Astrocyte (in vitro differentiated cells and primary cell): ENCODE data around the gene THNSL1. TPM values are rescaled to one million over a fixed set of nuclear protein-coding genes. Genes with fewer than 3 reads are reported as not detected.

ENCODE experiments used
- DNase-seq: peaks from one replicate; pipeline ENCODE4 v3.0.0-alpha.2; 2010; ENCODE audit warnings: low read depth
- FAIRE-seq: peaks from 2 replicates; lab custom pipeline; 2011; peaks lifted over from hg19 to GRCh38; lab: Jason Lieb, UNC
- H2AFZ ChIP-seq: 2 replicates; pipeline ENCODE4 v1.6.0; 2012; ENCODE audit warnings: low read depth, low read length, inconsistent platforms
- H3K27ac ChIP-seq: 2 replicates; pipeline ENCODE4 v1.5.1; 2011; ENCODE audit warnings: low read depth, low read length, inconsistent platforms
- H3K27me3 ChIP-seq: 2 replicates; pipeline ENCODE4 v1.6.0; 2011; ENCODE audit warnings: low read length, inconsistent platforms; ENCODE audit not compliant: insufficient read depth
- H3K36me3 ChIP-seq: 2 replicates; pipeline ENCODE4 v1.5.1; 2011; ENCODE audit warnings: low read length, inconsistent platforms; ENCODE audit not compliant: insufficient read depth
- H3K4me1 ChIP-seq: 2 replicates; pipeline ENCODE4 v1.5.1; 2011; ENCODE audit warnings: low read length, inconsistent platforms; ENCODE audit not compliant: insufficient read depth
- H3K4me2 ChIP-seq: 2 replicates; pipeline ENCODE4 v1.6.0; 2012; ENCODE audit warnings: low read length, inconsistent platforms
- H3K4me3 ChIP-seq: 2 replicates; pipeline ENCODE4 v1.5.1; 2011; ENCODE audit warnings: low read depth, mild to moderate bottlenecking, low read length, inconsistent platforms; ENCODE audit not compliant: insufficient read depth
- H3K79me2 ChIP-seq: 2 replicates; pipeline ENCODE4 v1.6.0; 2012; ENCODE audit warnings: mild to moderate bottlenecking, low read length, inconsistent platforms; ENCODE audit not compliant: insufficient read depth
- H3K9ac ChIP-seq: 2 replicates; pipeline ENCODE4 v1.6.0; 2012; ENCODE audit warnings: mild to moderate bottlenecking, low read length, inconsistent platforms
- H3K9me3 ChIP-seq: 2 replicates; pipeline ENCODE4 v1.5.1; 2012; ENCODE audit warnings: low read depth, mild to moderate bottlenecking, low read length, inconsistent platforms; ENCODE audit not compliant: insufficient read depth
- H4K20me1 ChIP-seq: 2 replicates; pipeline ENCODE4 v1.6.0; 2012; ENCODE audit warnings: low read length, inconsistent platforms; ENCODE audit not compliant: insufficient read depth
- H3K27ac Mint-ChIP-seq: one replicate; pipeline ENCODE4 v1.8.0; 2021; ENCODE audit warnings: mild to moderate bottlenecking, mixed read lengths; ENCODE audit not compliant: unreplicated experiment
- H3K27me3 Mint-ChIP-seq: one replicate; pipeline ENCODE4 v1.8.0; 2021; ENCODE audit warnings: low read depth, mixed read lengths; ENCODE audit not compliant: unreplicated experiment
- H3K36me3 Mint-ChIP-seq: one replicate; pipeline ENCODE4 v1.8.0; 2021; ENCODE audit warnings: low read depth, mixed read lengths; ENCODE audit not compliant: unreplicated experiment
- H3K4me1 Mint-ChIP-seq: one replicate; pipeline ENCODE4 v1.8.0; 2021; ENCODE audit warnings: low read depth, mixed read lengths; ENCODE audit not compliant: unreplicated experiment
- H3K4me3 Mint-ChIP-seq: one replicate; pipeline ENCODE4 v1.8.0; 2021; ENCODE audit warnings: mild to moderate bottlenecking, moderate library complexity, mixed read lengths; ENCODE audit not compliant: unreplicated experiment
- H3K9me3 Mint-ChIP-seq: one replicate; pipeline ENCODE4 v1.8.0; 2021; ENCODE audit warnings: mild to moderate bottlenecking, mixed read lengths; ENCODE audit not compliant: unreplicated experiment
- CTCF ChIP-seq: IDR thresholded peaks from 2 replicates; pipeline ENCODE4 v1.5.1; 2011; ENCODE audit warnings: low read depth, mild to moderate bottlenecking, inconsistent platforms, low read length, moderate library complexity; ENCODE audit not compliant: insufficient read depth
- EZH2 ChIP-seq: IDR thresholded peaks from 2 replicates; pipeline ENCODE4 v1.6.1; 2012; ENCODE audit warnings: mild to moderate bottlenecking, low read length, inconsistent platforms; ENCODE audit not compliant: insufficient read depth
- total RNA-seq: library from RNA; stranded (reverse); gene quantifications from 2 replicates; pipeline ENCODE4 v1.2.1, GENCODE V29; 2021

The THNSL1 gene
- total RNA-seq, 1 donor from 2014 or later: 2.7 TPM

- no peak for FAIRE-seq
- no peaks in the 10 kb centered on the region for H3K79me2 ChIP-seq
- H3K9me3 Mint-ChIP-seq: peaks cover 3% of the 10 kb centered on the region
- DNase-seq: no peak
- H3K27me3 ChIP-seq: no peaks in the 10 kb centered on the region
- H3K27ac Mint-ChIP-seq: no peak overlapping the region
- H3K36me3 Mint-ChIP-seq: no peaks in the 10 kb centered on the region
- H3K4me1 ChIP-seq: no peaks in the 10 kb centered on the region
- H3K4me3 ChIP-seq: no peak overlapping the region
- H3K9me3 ChIP-seq: no peaks in the 10 kb centered on the region
- H3K9ac ChIP-seq: no peak overlapping the region
- no peak overlapping the region for H3K4me3 Mint-ChIP-seq
- no peak overlapping the region for H3K27ac ChIP-seq
- no peaks in the 10 kb centered on the region for H3K4me1 Mint-ChIP-seq
- TF ChIP-seq CTCF (no peak), EZH2 (no peak)
- H3K4me2 ChIP-seq: no peak overlapping the region
- H2AFZ ChIP-seq: no peak overlapping the region
- H3K36me3 ChIP-seq: no peaks in the 10 kb centered on the region
- peaks cover 6% of the 10 kb centered on the region for H3K27me3 Mint-ChIP-seq
- H4K20me1 ChIP-seq: no peaks in the 10 kb centered on the region
Observed at GRCh38 chr10:24983130-24983529, 33.3 kb upstream of the THNSL1 start.

- Histone ChIP-seq H2AFZ (no peak overlapping the region), H3K4me3 (no peak overlapping the region), H3K27me3 (no peaks in the 10 kb centered on the region), H3K9me3 (no peaks in the 10 kb centered on the region), H3K4me2 (no peak overlapping the region), H3K27ac (no peak overlapping the region), H3K36me3 (no peaks in the 10 kb centered on the region), H3K79me2 (no peaks in the 10 kb centered on the region), H4K20me1 (no peaks in the 10 kb centered on the region), H3K4me1 (no peaks in the 10 kb centered on the region), H3K9ac (no peak overlapping the region)
- TF ChIP-seq EZH2 (no peak), CTCF (no peak)
- peak; percentile 17 for FAIRE-seq
- Mint-ChIP-seq H3K27me3 (peaks cover 6% of the 10 kb centered on the region), H3K9me3 (peaks cover 3% of the 10 kb centered on the region), H3K4me3 (no peak overlapping the region), H3K4me1 (peaks cover 2% of the 10 kb centered on the region), H3K36me3 (no peaks in the 10 kb centered on the region), H3K27ac (no peak overlapping the region)
- no peak for DNase-seq
Observed at GRCh38 chr10:24983946-24984345, 32.5 kb upstream of the THNSL1 start.

GRCh38 chr10:24984906-24985305 lies 31.5 kb upstream of the THNSL1 start:
- H3K79me2 ChIP-seq: no peaks in the 10 kb centered on the region
- H3K36me3 ChIP-seq: no peaks in the 10 kb centered on the region
- H3K4me1 Mint-ChIP-seq: peaks cover 2% of the 10 kb centered on the region
- H2AFZ ChIP-seq: no peak overlapping the region
- no peaks in the 10 kb centered on the region for H3K36me3 Mint-ChIP-seq
- H3K4me3 ChIP-seq: no peak overlapping the region
- H3K4me2 ChIP-seq: no peak overlapping the region
- TF ChIP-seq EZH2 (no peak), CTCF (no peak)
- H3K27ac Mint-ChIP-seq: no peak overlapping the region
- peaks cover 3% of the 10 kb centered on the region for H3K9me3 Mint-ChIP-seq
- H3K27me3 ChIP-seq: no peaks in the 10 kb centered on the region
- H3K4me1 ChIP-seq: no peaks in the 10 kb centered on the region
- no peak overlapping the region for H3K9ac ChIP-seq
- no peaks in the 10 kb centered on the region for H4K20me1 ChIP-seq
- FAIRE-seq: no peak
- H3K27me3 Mint-ChIP-seq: peaks cover 4% of the 10 kb centered on the region
- no peak for DNase-seq
- no peak overlapping the region for H3K27ac ChIP-seq
- H3K4me3 Mint-ChIP-seq: no peak overlapping the region
- no peaks in the 10 kb centered on the region for H3K9me3 ChIP-seq
